GM19467 (cell line): ENCODE measurements around the gene DAPK1.
"Not testable (repeated sequence)": the region's sequence is repeated elsewhere in the genome, so short reads cannot be mapped to it uniquely, and the experiment has no call there.

Experiments
- ATAC-seq: cut with Tn5 transposase; IDR thresholded peaks from one replicate; pipeline ENCODE4 v1.9.1; 2021; ENCODE audit warnings: mild to moderate bottlenecking, moderate library complexity; ENCODE audit not compliant: unreplicated experiment

DAPK1 gene

DNA sequence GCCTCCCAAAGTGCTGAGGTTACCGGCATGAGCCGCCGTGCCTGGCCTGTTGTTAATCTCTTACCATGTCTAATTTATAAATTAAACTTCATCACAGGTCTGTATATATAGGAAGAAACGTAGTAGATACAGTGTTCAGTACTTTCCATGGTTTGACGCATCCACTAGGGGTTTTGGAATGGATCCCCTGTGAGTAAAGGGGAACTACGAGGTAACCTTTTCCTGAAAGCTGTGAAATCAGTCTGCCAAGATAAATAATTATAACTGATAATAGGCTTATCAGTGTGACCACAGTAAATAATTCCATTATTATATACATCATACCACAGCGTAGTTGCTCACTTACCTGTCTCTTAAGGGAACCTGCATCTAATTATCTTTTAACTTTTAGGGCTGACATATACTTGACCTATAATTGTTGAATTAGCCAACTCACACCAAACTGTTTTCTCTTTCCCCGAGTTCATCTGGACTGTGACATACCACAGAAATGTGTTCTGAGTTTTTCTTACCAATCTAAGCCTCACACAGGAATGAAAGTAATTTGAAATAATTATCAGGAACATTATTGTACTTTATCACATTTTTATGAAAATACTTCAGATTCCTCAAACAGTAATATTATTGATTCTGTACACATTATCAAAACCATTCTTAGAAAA, 42.9 kb downstream of the DAPK1 start:
- no peak for ATAC-seq

DNA sequence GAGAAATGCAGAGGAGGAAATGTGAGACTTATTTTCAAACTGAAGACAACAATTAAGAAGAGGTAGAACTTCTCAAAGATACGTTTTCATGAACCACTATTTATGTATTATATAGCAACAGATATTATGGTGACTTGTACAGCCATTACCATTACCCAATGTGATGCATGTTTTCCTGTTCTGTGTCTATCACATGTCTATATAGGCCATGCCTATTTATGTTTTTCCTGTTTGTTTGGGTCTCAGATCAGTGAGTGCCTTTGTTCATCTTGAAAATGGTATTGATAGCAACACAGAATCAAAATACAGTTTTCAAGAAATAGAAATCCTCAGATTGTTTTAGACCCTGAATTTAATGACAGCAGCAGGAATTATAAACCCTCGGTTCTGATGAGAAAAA, 44.0 kb downstream of the DAPK1 start:
- no peak for ATAC-seq

DNA sequence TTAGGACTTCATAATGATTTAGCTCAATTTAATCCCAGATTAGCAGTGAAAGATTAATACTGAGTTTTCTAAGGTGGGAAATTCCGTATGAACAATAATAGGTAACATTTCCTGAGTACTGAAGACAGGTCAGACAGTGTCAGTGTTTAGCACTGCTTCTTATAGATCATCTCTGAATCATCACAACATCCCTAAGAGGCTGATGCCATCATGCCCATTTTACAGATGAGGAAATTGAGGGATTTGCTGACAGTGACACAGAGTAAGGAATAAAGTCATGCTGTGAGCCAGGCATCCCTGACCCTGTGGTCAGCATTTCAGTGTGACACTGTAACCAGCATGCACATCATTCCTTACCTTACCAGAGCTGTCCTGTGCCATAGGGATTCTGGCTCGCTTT, 44.5 kb downstream of the DAPK1 start:
- no peak for ATAC-seq

DNA sequence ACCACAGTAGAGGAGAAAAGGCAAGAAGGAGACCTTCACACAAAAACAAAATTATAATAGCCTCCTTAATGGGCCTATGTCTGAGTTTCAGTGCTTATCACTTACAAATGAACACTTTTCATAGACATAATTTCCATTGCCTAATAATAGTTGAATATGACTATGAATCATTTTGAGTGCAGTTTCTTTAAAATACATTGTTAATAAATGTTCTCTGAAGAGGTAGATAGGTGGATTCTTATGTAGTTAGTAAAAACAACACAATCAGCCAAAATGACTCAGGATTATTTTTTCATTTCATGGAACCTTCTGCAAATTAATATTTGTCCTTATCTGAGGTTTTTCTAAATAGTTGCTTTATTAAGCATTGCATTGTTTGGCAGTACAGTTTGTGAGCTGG, 45.6 kb downstream of the DAPK1 start:
- ATAC-seq, result no peak

DNA sequence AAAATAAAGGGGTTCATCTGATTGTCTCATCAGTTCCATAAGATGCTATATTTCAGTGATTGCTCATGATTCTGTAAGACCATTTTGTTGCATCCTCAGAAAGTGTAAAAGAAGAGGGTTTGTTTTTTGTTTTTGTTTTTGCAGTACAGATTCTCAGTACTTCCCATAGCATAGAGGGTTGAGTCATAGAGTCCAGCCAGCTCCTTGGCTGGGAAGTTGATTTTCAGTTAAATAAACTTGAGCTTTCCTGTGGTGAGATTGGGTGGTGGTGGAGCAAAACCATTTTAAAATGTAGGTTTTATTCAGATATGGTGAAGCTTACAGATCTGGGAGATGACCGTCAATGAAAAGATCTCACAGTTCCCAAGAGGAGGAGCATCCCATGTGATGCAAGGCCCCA, 48.2 kb downstream of the DAPK1 start:
- no peak for ATAC-seq

DNA sequence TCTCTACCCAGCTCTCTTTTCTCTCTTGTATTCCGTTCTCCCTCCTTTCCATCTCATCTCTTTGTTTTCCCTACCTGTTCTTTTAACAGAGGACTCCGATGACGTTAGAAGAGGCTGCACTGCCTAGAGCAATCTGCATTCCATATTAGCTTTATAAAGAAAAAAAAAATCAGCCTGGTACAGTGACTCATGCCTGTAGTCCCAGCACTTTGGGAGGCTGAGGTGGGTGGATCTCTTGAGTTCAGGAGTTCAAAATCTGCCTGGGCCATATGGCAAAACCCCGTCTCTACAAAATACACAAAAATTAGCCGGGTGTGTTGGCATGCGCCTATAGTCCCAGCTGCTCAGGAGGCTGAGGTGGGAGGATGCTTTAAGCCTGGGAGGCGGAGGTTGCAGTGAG, 49.0 kb downstream of the DAPK1 start:
- no peak for ATAC-seq

DNA sequence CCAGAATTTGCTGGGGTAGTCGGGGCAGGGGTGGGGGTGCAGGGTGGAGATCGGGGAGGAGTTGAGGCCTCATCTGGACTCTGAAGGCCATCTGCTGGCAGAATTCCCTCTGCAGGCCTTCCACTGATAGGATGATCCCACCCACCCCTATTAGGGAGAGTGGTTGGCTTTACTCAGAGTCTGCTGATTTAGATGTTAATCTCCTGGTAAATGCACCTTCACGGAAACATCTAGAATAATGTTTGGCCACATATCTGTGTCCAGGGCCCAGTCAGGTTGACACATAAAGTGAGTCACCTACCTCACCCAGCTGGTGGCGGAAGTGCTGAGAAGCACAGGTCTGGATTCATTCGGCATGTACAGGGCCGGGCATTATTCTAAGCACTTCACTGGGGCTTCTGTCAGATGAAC, 50.0 kb downstream of the DAPK1 start:
- no peak for ATAC-seq

DNA sequence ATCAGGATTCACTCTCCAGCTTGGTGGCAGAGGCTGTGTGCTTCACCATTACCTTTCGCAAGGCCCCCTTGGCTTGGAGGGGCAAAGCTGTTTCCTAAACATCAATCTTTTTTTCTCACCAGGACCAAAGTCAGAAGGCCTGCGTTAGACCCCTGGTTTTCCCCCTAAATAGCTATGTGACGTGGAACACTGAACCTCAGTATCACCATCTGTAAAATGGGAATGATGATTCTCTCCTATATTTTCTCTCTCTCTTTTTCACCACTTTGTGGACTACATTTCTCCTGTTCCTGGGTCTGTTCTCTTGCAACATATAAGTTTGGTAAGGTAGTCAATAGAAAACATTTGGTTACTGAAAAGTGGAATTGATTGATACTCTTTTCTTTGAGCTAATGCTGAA, 50.5 kb downstream of the DAPK1 start:
- no peak for ATAC-seq

DNA sequence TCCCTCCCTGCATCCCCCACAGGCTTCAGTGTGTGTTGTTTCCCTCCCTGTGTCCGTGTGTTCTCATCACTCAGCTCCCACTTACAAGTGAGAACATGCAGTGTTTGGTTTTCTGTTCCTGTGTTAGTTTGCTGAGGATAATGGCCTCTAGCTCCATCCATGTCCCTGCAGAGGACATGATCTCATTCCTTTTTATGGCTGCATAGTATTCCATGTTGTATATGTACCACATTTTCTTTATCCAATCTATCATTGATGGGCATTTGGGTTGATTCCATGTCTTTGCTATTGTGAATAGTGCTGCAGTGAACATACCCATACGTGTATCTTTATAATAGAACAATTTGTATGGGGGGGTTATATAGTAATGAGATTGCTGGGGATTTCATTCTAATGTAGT, 51.4 kb downstream of the DAPK1 start:
- not testable (repeated sequence) for ATAC-seq

DNA sequence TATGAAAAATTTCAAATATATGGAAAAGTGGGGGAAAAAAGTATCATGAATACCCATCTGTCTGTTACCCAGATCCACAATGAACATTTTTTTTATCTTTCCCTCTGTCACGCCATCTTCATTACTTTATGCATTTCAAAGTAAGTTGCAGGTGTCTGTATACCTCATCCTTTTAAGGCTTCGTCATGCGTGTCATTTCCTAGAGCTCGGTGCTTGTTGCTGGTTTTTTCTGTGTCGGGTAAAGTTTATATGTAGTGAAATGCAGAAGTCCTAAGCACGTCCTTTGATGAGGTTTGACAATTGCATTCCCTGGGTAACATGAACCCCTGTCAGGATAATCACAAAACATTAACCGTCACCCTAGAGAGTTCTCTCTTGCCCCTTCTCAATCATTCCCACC, 52.1 kb downstream of the DAPK1 start:
- ATAC-seq, result no peak

DNA sequence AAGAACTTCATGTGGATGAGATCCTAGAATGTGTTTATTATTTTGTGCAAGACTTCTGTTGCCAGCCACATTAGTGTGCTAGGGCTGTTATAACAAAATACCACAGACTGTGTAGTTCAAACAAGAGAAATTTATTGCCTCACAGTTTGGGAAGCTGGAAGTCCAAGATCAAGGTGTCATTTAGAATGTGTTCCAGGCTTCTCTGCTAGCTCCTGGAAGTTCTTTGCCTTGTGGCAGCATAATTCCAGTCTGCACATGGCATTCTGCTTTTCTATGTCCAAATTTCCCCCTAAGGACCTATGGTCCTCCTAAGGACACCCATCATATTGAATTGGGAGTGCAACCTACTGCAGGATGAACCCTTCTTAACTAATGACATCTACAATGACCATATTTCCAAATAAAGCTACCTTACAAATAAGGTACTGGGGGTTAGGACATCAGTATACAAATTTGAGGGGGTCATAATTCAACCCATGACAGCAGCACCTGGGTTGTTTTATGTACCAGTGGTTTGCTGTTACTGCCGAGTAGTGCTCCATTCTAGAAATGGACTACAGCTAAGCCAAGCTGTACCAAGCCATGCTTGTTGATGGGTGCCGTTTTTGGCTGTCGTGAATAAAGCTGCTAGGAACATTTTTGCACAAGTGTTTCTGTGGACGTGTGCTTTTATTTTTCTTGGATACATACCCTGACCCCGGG, 52.7 kb downstream of the DAPK1 start:
- ATAC-seq, result no peak

DNA sequence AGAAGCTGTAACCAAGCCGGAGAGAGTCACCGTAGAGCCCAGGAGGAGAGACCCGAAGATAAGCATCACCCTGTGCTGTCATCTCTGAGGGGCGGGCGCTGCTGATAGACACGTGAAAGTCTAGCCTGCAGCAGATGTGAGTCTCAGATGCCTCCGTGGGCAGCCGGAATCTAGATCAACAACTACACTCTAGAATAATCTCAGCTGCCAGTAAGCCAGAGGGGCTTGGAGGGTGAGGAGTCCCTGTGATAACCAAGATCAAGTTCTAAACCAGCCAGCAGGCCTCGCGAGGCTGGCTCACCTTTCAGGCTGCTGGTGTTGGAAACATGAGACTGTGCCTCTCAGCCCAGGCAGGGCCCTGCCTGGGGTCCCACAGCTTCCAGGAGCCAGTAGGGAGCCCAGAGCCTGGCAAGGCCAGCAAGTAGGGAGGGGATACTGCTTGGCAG, 54.1 kb downstream of the DAPK1 start:
- ATAC-seq, result no peak

DNA sequence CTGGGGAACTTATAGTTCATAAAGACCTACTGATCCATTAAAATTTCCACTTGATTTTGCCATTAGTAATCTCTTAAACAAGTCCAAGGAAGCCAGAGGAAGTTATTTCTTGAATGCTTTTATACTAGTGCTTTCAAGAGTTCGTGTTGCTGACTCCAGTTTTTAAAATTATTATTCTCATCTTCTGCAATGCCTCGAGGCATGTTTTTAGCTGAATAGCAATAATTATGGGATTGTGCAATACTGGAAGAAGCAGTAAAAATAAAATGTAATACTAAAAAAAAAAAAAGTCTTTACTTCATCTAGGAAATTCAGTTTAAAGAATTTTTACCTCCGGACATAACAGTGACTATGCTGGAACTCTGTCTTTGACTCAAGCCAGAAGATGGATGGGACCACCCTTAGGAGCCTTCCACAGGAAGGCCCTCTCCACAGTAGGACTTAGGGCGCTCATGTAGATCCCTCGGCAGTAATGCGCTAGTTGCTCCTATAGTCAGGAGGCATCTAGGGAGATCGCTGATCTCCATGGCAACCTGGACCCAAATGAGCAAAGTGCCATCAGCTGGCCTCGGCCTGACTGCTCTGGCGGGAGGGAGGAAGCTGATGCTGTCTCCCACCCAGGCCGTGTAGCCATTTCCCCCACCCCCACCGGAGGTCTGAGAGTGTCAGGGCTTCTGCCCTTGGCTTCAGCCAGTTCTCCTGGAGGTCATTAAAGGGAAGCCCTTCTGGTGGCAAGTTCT, 56.7 kb downstream of the DAPK1 start:
- no peak for ATAC-seq

DNA sequence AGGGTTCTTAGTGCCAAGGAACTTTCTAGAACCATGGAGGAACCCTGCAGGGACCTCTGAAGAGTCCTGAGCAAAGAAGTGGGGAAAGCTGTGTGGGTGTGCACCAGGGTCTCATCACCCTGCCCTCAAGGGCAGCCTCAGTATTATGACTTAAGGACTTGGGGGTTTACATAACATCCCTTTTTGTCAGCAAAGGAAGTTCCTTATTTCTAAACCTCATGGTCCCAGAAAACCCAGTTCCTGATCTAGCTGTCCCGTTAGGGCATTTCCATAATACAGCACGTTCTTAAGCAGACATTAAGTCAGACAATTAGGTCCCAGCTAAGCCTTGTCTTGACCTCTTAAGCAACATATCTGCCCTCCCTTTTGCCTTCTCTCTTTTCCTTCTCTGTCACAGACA, 57.3 kb downstream of the DAPK1 start:
- ATAC-seq, result no peak

DNA sequence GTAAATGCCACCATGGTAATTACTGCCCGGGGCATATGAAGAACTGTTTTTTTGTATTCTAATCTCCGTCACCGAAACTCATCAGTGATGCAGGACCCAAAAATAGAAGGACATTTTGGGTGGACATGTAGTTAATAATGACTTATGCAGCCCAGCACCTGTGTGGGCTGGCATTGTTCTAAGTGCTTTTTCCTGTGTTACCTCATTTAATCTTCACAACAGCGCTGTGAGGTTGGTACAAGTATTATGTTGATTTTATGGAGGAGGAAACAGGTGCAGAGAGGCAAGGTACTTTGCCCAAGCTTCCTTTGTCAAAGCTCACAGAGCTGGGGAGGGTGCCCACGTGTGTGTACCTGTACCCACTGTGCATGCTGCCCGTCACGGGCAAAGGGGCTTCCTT, 58.4 kb downstream of the DAPK1 start:
- ATAC-seq, result no peak

DNA sequence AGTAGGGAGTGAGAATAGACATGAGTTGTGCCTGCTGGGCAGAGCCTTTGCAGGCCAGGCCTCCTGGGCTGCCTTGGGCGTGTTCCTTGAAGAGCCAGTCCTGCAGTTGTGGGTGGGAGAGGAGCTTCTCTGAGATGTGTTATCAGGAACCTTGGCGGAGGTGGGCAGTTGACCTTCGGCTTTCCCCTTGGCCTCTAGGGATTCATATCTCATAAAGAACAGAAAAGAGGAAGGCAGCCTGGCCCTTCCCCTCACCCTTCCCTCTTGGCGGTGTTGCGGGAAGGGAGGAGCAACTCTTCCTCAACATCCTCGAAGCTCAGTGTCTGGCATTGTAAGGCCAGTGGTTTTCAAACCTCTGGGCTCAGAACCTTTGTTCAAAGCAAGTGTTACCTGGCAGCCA, 59.2 kb downstream of the DAPK1 start:
- ATAC-seq, result no peak

DNA sequence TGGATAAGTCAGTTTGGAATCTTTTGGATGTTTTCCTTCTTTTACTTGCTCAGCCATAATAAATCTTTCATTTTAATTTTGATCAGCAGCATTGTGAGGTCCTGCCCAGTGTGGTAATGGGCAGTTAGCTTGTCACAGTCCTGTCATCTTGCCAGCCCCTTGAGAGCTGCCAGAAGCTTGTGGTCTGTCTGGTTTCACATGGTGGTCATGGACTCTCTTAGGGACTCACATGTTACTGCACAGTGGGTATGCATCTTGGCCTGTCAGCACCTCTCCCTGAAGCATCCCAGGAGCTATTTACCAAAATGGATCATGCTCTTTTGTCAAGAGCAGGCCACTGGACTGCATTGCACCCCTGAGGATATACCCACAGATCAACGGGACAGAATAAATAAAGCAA, 60.3 kb downstream of the DAPK1 start:
- ATAC-seq, result peak; percentile 39

DNA sequence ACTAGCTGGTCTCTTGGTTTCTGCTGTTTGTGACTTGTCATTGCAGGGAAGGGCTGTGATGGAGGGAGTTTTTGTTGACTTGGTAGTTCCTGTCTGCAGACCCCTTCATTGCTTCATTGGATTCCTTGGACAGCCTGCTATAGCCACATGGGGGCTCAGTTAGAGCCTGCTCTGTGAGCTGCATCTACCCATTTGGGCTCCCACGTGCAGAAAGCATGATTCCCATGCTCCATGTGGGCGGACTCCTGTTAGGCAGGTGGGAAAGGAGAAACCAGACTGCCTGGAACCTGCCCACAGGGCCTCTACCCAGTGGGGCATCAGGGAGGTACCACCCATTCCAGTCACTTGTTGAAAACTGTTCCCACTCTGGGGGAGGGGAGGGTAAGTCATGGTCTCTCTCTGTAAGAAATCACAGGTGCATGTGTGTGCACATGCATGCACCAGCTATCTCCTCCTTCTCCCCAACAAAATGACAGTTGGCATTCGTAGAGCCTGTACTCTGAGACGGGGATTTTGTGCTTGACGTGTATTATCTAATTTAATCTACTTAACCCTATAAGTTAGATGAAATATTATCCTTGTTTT, 61.0 kb downstream of the DAPK1 start:
- ATAC-seq, result no peak

DNA sequence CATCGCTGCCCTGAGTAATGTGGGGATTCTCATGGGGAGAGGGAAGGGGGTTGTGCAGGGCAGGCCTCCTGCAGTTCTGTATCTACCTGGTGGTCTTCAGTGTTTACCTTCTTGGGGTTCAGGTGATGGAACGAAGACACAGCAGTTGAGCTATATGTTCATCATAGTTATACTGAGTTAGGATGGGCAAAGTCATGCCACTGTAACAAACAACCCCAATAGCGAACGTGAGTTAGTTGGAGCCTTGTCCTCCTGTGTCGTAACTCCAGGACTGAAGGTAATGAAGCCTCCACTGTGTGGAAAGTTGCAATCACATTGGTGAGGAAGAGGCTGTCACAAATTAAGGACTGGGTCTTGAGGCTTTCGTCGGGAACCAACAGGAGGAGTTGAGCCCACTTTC, 64.4 kb downstream of the DAPK1 start:
- ATAC-seq, result no peak

DNA sequence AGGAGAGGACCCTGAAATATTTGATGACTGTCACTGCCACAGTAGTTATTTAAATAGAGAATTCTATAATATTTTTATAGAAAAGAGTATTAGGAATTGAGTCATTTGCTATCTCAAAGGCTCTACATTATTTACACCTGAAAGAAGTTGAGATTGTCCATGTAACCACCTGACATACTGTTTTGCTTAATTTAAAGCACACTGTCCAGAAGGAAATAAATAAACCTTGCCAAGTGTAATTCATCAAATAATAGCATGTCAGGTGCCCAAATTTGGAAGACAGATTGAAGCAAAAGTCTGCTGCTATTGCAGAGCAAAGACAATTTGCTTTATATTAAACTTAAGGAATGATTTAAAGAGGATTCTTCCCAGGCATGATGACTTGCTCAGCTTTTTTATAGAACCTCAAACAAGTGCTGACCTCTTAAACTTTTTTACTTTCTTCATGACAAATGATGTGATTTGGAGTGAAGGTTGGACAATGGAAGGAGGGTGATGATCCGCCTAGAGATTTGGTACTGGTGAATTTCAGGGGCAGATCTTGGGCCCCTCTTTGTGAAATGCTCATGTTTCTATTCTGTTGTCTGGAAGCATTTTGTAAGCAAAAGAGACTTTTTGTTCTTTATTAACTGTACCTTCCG, 65.0 kb downstream of the DAPK1 start:
- ATAC-seq, result no peak

DNA sequence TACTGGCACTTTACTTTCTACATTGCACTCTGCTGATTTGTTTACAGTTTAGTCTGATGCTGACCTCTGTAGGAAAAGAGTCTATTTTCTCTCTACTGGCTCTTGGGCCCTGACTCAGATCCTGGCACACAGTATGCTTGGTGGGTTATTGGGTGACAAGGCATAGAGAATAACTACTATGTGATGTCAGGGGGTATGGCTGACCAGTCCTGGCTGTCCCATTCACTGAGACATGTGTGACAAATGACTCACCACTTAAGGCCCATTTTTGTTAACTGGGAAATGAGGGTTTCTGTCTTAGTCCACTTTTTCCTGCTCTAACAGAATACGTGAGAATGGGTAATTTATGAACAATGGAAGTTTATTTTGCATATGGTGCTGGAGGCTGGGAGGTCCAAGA, 66.4 kb downstream of the DAPK1 start:
- ATAC-seq, result no peak
